NB4 (cell line): Measurements from ENCODE around the gene SOX13.

Source experiments
- DNase-seq: peaks from one replicate; pipeline ENCODE4 v3.0.0; 2010; ENCODE audit warnings: low read depth
- H3K4me3 ChIP-seq: one replicate; pipeline ENCODE4 v1.5.1; 2011; ENCODE audit warnings: mild to moderate bottlenecking, low read depth, low read length, moderate library complexity
- CTCF ChIP-seq: IDR thresholded peaks from one replicate; pipeline ENCODE4 v1.5.1; 2012; ENCODE audit warnings: low read depth, low read length
- MAX ChIP-seq: IDR thresholded peaks from 2 replicates; pipeline ENCODE4 v1.6.1; 2011; ENCODE audit warnings: low read depth, low read length
- MYC ChIP-seq: IDR thresholded peaks from 2 replicates; pipeline ENCODE4 v1.6.1; 2011; ENCODE audit warnings: low read depth, low read length
- POLR2A ChIP-seq: IDR thresholded peaks from 2 replicates; pipeline ENCODE4 v1.6.1; 2011; ENCODE audit warnings: mild to moderate bottlenecking; ENCODE audit not compliant: insufficient read length; ENCODE audit errors: extremely low read depth

SOX13 gene

GRCh38 chr1:204139088-204139487 is 66.2 kb downstream of the SOX13 start:
- TF ChIP-seq MYC: no peak
- TF ChIP-seq CTCF: no peak
- TF ChIP-seq MAX: no peak
- TF ChIP-seq POLR2A: no peak
- DNase-seq: no peak
- no peak overlapping the region for H3K4me3 ChIP-seq

- DNase-seq: no peak
- H3K4me3 ChIP-seq: no peak overlapping the region
- no peak for TF ChIP-seq POLR2A
- no peak for TF ChIP-seq CTCF
- no peak for TF ChIP-seq MAX
- TF ChIP-seq MYC: no peak
Measured at GRCh38 chr1:204139952-204140351, 67.0 kb downstream of the SOX13 start.

GRCh38 chr1:204141131-204141530 is 68.2 kb downstream of the SOX13 start:
- DNase-seq: no peak
- H3K4me3 ChIP-seq: no peak overlapping the region
- no peak for TF ChIP-seq CTCF
- no peak for TF ChIP-seq MAX
- TF ChIP-seq MYC: no peak
- no peak for TF ChIP-seq POLR2A

GRCh38 chr1:204142032-204142974 is 69.4 kb downstream of the SOX13 start:
- DNase-seq: no peak
- no peak overlapping the region for H3K4me3 ChIP-seq
- TF ChIP-seq MYC: no peak
- no peak for TF ChIP-seq CTCF
- no peak for TF ChIP-seq MAX
- no peak for TF ChIP-seq POLR2A

GRCh38 chr1:204143276-204144041 is 70.5 kb downstream of the SOX13 start:
- no peak overlapping the region for H3K4me3 ChIP-seq
- no peak for TF ChIP-seq MAX
- TF ChIP-seq CTCF: no peak
- no peak for TF ChIP-seq MYC
- TF ChIP-seq POLR2A: no peak
- no peak for DNase-seq
